Upper lobe of left lung (tissue), 4 donors: ENCODE measurements around the gene ACOXL.

Source experiments
- POLR2A ChIP-seq, 4 donors: fragments of 450-650 bp; IDR thresholded peaks; one replicate each; pipeline ENCODE4 v1.5.1; 2016 to 2017; ENCODE audit warnings: antibody characterized with exemption in 4 of 4, mild to moderate bottlenecking in 2 of 4
- TF ChIP-seq, protein P1 (sequence below), 6 experiments: fragments of 450-650 bp in 4 of 6; fragments of 200-600 bp in 2 of 6; sonication (generic) in 2 of 6; IDR thresholded peaks; one replicate each; pipeline ENCODE4 v1.5.1; 2016 to 2019; ENCODE audit warnings: antibody characterized with exemption in 6 of 6

DNA sequence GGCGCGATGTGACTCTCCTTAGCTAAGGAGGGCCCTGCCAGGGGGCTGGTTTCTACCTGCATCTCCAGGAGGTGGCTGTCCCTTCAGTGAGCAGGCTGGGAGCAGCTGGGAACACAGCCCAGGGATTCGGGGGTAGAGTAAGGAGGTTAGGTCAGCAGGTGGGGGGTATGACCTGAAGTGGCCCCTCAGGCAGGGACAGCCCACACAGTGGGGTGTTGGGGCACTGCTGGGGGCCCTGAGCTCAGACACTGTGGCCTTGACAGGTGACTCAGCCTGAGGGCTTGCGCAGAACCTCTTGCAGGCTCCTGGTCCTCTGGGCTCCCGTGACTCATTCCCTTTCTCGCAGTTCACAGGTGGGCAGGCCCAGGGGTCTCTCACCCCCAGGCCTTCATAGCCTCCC, 202.6 kb downstream of the ACOXL start:
- no peak for TF ChIP-seq POLR2A (IDR thresholded peaks at IDR 0.05)
- TF ChIP-seq, protein P1, sequence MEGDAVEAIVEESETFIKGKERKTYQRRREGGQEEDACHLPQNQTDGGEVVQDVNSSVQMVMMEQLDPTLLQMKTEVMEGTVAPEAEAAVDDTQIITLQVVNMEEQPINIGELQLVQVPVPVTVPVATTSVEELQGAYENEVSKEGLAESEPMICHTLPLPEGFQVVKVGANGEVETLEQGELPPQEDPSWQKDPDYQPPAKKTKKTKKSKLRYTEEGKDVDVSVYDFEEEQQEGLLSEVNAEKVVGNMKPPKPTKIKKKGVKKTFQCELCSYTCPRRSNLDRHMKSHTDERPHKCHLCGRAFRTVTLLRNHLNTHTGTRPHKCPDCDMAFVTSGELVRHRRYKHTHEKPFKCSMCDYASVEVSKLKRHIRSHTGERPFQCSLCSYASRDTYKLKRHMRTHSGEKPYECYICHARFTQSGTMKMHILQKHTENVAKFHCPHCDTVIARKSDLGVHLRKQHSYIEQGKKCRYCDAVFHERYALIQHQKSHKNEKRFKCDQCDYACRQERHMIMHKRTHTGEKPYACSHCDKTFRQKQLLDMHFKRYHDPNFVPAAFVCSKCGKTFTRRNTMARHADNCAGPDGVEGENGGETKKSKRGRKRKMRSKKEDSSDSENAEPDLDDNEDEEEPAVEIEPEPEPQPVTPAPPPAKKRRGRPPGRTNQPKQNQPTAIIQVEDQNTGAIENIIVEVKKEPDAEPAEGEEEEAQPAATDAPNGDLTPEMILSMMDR (IDR thresholded peaks at IDR 0.05) = no peak
